ENCODE measurements around the gene FGF14.

FGF14 gene

DNA sequence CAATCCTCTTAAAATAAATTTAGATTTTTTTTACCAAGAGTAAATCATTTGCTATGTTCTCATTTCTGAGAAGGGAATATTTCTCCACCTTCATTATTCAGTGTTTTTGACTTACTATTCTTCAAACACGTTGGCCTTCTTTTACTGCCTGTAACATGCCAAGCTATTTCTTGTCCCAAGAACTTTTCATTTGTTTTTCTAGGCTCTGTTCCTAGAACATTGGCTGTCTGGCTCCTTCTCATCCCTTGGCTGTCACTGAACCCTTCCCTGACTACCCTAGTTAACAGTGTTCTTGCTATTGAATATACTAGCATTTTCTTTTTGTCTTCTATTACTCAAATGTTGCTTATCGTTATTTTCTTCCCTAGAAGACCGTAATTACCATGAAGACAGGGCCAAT is 701.2 kb downstream of the FGF14 start:
- no peak overlapping the region for H3K4me3 ChIP-seq (ENCODE audit: low read depth, low read length)

DNA sequence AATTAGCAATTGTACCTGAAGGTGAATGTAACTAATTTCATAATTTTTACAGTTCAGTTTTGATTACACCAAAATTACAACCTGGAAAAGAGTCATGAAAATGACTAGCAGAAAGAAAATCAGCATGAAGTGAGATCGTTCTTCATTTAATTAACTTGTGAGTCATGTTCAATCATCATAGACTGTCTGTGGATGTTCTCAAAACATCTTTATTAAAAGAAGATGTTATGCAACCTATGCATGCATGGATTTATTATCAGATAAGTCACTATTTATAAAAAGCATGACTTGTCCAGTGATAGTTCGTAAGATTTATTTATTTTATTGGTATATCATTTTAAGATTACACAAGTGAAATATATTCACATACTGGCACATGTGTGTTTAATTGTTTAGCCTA is 703.4 kb downstream of the FGF14 start:
- no peak overlapping the region for H3K4me3 ChIP-seq (ENCODE audit: low read depth, low read length)

DNA sequence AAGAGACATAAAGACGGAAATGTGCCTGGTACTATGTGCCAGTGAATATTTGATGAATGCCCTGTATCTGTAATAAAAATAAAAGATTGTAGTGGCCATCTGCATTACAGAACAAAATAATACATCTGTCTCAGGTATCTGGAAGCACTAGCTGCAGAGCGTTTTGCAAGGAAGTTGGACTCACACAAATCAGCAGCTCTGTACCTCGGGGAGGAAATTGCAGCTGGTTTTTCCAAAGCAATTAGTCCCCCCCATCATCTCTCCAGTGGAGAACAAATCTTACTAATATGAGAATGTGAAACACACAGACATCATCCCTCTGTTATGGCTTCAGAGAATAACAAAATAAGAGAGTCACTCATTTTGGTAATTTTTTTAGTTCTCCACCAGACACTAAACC is 704.1 kb downstream of the FGF14 start:
- H3K4me3 ChIP-seq (ENCODE audit: low read depth, low read length) = no peak overlapping the region

DNA sequence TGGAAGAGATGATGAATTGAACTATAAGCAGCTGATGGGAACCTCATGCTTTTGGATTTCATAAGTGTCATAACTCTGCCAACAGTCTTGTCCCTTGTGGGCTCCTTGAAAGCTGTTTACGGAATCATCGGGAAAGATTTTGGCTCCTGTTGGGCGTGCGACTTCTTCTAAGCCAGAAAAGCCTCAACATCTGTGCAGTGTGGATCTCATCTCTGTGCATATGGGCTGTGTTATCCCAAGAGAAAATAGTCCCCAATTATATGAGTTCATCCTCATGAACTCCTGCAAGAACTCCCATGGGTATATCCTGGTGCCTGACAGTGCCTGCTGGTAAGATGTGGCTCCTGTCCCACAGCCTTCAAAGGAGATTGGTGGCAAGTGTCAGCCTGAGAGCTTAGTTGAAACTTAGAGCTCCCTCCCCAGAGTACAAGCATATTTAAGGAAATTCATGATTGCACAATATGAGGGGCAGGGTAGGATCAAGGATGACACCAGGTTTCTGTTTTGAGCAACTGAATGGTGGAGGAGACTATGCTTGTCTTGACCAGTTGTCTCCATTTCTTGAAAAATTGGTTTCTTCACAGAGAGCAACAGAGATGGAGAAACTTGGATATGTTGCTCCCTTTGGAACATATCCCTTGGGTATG is 705.9 kb downstream of the FGF14 start:
- H3K4me3 ChIP-seq (ENCODE audit: low read depth, low read length) = no peak overlapping the region

DNA sequence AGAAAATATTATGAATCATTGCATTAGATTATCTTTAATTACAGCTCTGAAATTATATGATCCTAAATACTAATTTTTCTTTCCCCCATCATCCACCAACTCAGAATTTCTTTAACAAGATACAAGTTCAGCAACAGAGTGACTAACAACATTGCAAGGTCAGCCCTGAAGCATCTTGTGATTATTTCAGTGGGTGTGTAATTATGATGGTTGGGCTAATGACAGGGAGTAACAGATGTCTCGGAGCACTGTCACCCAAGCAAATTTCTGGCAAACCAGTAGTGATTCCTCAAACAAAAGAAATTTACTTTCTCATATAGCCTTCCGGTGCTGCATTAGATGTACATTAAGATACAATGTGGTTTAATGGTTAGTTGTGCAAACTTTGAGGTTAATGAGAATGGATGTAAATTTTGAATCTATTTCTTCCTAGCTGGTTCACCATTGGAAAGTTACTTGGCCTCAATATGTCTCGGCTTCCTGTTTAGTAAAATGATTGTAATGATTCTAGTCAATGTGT is 710.4 kb downstream of the FGF14 start:
- no peak overlapping the region for H3K4me3 ChIP-seq (ENCODE audit: low read depth, low read length)

DNA sequence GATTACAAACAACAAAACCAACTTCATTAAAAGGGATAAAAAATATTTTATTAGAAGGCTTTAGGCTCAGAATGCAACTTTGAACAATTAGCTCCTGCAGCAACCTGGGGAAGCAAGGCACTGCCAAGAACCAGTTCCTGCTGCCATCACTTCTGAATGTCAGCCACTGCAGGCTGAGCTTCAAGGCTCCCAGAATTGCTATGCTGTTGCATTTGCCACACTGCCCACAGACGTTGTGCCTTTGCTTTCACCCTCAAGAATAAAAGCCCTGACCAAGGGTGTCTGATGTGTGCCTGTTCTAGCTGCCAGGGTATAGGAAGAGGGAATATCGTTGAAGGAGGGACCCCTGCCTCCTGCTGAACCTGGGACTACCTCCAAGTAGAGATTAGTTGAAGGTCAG is 711.0 kb downstream of the FGF14 start:
- no peak overlapping the region for H3K4me3 ChIP-seq (ENCODE audit: low read depth, low read length)

DNA sequence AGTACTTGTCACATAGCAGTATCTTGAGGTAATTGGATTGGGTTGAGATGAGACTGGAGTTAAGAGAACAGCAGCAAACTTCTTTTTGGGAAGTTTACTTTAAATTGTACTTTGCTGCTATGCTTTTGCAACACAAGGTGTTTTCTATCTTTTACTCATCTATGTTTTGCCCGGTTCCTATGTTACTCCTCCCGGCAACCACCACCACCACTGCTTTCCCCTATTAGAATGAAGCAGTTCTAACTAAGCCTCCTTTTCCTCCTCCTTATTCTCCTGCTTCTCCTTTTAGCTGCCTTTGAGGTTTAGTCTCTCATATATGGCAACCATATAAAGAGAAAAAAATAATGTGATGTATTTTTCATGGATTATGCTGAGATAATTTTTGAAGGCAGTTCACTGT is 715.8 kb downstream of the FGF14 start:
- H3K4me3 ChIP-seq (ENCODE audit: low read depth, low read length) = no peak overlapping the region

DNA sequence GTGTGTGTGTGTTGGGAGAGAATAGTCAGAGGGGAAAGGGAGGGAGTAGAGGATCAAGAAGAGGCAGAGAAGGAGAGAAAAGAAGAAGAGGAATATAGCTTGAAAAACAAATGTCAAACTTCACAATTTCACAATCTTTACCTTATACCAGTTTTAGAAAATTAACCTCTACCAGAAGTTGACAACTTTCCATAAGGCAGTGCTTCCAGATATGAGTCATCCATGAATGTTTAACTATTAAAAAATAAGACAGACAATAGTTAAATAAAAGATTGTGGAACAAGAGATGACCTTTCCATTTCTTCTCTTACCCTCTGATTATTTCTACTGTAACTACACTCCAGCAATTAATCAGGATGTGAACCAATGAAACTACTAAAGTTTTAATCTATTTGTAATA is 720.0 kb downstream of the FGF14 start:
- H3K4me3 ChIP-seq (ENCODE audit: low read depth, low read length) = no peak overlapping the region

DNA sequence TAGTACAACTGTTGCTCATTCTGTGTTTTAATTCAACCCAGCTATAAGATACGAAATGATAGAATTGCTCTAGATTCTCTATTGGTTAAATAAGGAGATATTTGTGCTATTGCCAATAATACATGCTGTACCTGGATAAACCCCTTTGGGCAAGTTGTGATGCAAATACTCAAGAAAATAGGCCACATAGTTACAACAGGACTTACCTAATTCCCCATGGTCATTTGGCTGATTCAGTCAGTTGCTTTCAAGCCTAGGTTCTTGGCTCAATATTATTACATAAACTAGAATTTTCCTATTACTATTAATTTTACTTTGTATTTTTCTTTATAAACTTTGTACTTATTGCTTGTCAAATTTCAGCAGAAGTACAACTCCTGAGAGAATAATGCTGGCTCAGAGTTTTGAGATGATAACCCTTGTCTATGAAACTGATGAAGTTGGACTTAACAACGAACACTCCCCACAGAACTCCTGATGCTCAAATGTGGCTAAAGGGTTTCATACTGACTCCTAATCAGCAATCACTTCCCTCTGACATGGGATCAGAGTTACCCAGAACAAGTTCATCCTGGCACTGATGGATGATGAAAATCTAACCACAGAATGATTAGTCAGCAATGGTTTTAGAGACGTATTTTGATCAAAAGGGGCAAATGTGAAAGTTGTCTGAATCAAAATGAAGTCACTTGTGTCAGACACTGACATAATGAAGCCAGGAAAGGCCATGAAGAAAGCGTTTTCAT is 728.3 kb downstream of the FGF14 start:
- H3K4me3 ChIP-seq (ENCODE audit: low read depth, low read length) = no peak overlapping the region

DNA sequence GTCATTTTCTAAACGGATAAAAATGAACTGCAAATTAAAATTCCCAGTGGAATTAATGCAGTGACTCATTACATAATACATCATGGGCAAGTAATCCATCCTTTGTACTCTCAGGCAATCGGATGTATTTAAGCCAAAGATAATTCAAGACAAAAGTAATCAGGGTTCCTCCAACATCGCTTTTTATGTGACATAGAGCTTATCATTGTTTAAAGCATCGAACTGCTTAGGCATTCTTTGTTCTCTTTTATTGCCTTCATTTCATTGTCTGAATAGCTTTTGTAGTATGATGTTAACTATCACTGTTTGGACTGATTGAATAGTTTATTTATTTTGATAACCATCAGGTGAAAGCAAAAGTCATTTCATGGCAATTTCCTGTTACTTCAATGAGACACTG is 740.0 kb downstream of the FGF14 start:
- H3K4me3 ChIP-seq (ENCODE audit: low read depth, low read length) = no peak overlapping the region
